ENCODE data around the gene CDK3.

DNA sequence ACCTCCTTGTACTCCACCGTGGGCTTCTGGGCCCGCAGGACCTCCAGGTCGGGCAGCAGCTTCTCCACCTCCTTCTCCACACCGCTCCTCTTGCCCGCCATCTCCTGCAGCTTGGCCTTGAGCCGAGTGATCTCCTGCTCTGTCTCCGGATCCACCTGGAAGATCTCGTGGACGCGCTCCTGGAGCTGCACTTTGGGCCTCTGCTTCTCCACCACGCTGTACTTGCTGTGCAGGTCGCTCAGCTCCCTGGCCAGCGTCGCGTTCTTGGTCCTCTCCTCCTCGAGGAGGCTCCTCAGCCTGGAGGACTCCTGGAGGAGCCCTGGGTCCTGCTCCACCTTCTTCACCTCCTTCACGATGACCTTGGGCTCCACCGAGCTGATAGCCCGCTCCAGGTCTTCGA, 8.8 kb downstream of the CDK3 start:
- TF ChIP-seq POLR2AphosphoS5 (IDR thresholded peaks at IDR 0.05; ENCODE audit: borderline replicate concordance, low read depth, low read length), result no peak
- TF ChIP-seq EZH2 (IDR thresholded peaks at IDR 0.05), result no peak

All from SK-N-MC (cell line).